Peyer's patch (tissue), 4 donors: ENCODE results near the gene IL17C.

Experiments
- CTCF ChIP-seq, 6 experiments: fragments of 450-650 bp in 4 of 6; fragments of 200-600 bp in 2 of 6; sonication (generic) in 1 of 6; IDR thresholded peaks; one replicate each; pipeline ENCODE4 v1.5.1; 2017 to 2019; ENCODE audit warnings: antibody characterized with exemption in 6 of 6, mild to moderate bottlenecking in 3 of 6, moderate library complexity in 1 of 6
- POLR2A ChIP-seq, 2 donors: fragments of 450-650 bp; IDR thresholded peaks; one replicate each; pipeline ENCODE4 v1.5.1; 2017; ENCODE audit warnings: antibody characterized with exemption in 2 of 2, mild to moderate bottlenecking in 2 of 2, moderate library complexity in 2 of 2

DNA sequence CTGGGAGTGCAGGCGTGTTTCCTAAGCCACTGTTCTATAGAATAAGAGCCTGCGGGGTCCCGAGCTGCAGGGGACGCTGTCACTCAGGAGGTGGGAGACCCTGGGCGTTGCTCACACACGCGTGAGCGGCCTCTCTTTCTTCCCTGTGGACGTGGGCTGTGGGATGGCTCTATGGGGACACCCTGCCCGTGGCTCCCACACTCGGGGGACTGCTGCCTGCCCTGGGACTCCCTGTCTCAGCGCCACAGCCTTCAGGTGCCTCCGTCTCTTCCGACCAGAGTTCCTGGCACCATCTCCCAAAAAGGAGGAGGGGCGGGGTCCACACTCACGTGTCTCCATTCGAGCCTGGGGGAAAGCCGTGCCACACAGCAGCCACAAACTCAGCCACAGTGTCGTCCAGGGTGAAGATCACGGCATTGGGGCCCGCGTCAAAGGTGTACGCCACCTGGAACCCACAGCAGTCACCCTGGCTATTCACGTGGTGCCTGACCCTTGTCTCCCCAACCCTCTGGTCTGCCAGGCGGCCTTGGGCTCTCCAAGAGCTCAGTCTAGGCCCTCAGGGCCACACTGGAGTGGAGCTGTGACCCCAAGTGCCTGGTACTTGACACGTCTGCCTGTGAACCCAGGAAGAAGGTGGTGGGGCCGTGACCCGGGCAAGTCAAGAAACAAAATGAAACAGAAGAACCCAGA, 16.1 kb downstream of the IL17C start:
- no peak for TF ChIP-seq CTCF (IDR thresholded peaks at IDR 0.05)
- TF ChIP-seq POLR2A (IDR thresholded peaks at IDR 0.05), result no peak
